Keratinocyte (primary cell): ENCODE results near the gene PRSS35. TPM values are rescaled to one million over a fixed set of nuclear protein-coding genes. Genes with fewer than 3 reads are reported as not detected.

ENCODE experiments used
- DNase-seq: peaks from one replicate; pipeline ENCODE4 v3.0.0-alpha.2; 2011; ENCODE audit warnings: low read depth, missing footprints, low spot score
- FAIRE-seq: peaks from 2 replicates; lab custom pipeline; 2011; peaks lifted over from hg19 to GRCh38; lab: Jason Lieb, UNC
- H2AFZ ChIP-seq: 2 replicates; pipeline ENCODE4 v1.6.0; 2012; ENCODE audit warnings: low read length, control low read depth, inconsistent platforms; ENCODE audit not compliant: control insufficient read depth
- H3K27ac ChIP-seq: 2 replicates; pipeline ENCODE4 v1.5.1; 2011; ENCODE audit warnings: low read length; ENCODE audit not compliant: control insufficient read depth, insufficient read depth
- H3K27me3 ChIP-seq: 3 replicates; pipeline ENCODE4 v1.6.0; 2011; ENCODE audit warnings: low read length; ENCODE audit not compliant: control insufficient read depth, insufficient read depth; ENCODE audit errors: extremely low read depth
- H3K36me3 ChIP-seq, 2 experiments: 2 replicates in 1 of 2; 3 replicates in 1 of 2; pipeline ENCODE4 v1.5.1; 2011; ENCODE audit warnings: low read length in 2 of 2, mild to moderate bottlenecking in 1 of 2; ENCODE audit not compliant: control insufficient read depth in 2 of 2, insufficient read depth in 2 of 2; ENCODE audit errors: extremely low read depth in 1 of 2
- H3K4me1 ChIP-seq: 3 replicates; pipeline ENCODE4 v1.5.1; 2011; ENCODE audit warnings: low read length; ENCODE audit not compliant: control insufficient read depth, insufficient read depth; ENCODE audit errors: extremely low read depth
- H3K4me2 ChIP-seq: 3 replicates; pipeline ENCODE4 v1.6.0; 2011; ENCODE audit warnings: low read depth, low read length; ENCODE audit not compliant: control insufficient read depth, insufficient read depth; ENCODE audit errors: extremely low read depth
- H3K4me3 ChIP-seq, 3 experiments: fragments of 200-600 bp in 1 of 3; sonication (generic) in 1 of 3; 2 replicates in 2 of 3; 3 replicates in 1 of 3; pipeline ENCODE4 v1.5.1; 2011 to 2016; ENCODE audit warnings: low read length in 3 of 3, mild to moderate bottlenecking in 3 of 3, control low read depth in 2 of 3, inconsistent platforms in 1 of 3, low read depth in 1 of 3, mixed read lengths in 1 of 3, mixed run types in 1 of 3, moderate library complexity in 1 of 3; ENCODE audit not compliant: control insufficient read depth in 2 of 3, insufficient read depth in 2 of 3; ENCODE audit errors: extremely low read depth in 1 of 3
- H3K79me2 ChIP-seq: 2 replicates; pipeline ENCODE4 v1.6.0; 2012; ENCODE audit warnings: low read length; ENCODE audit not compliant: control insufficient read depth, insufficient read depth
- H3K9ac ChIP-seq: 3 replicates; pipeline ENCODE4 v1.6.0; 2011; ENCODE audit warnings: low read length; ENCODE audit not compliant: control insufficient read depth, insufficient read depth; ENCODE audit errors: extremely low read depth
- H3K9me1 ChIP-seq: 3 replicates; pipeline ENCODE4 v1.6.0; 2011; ENCODE audit warnings: low read length; ENCODE audit not compliant: control insufficient read depth, insufficient read depth; ENCODE audit errors: extremely low read depth
- H3K9me3 ChIP-seq: 2 replicates; pipeline ENCODE4 v1.5.1; 2012; ENCODE audit warnings: low read depth, low read length; ENCODE audit not compliant: control insufficient read depth
- H4K20me1 ChIP-seq: 3 replicates; pipeline ENCODE4 v1.6.0; 2011; ENCODE audit warnings: low read length; ENCODE audit not compliant: control insufficient read depth, insufficient read depth; ENCODE audit errors: extremely low read depth
- EZH2 ChIP-seq: IDR thresholded peaks from one replicate; pipeline ENCODE4 v1.6.1; 2012; ENCODE audit warnings: inconsistent platforms, mild to moderate bottlenecking, low read length, moderate library complexity
- dilution Hi-C: fragments of 300-500 bp; cut with MboI; formaldehyde crosslinking; loops from one replicate; pipeline ENCODE4 v1.7.0; 2020; ENCODE audit warnings: low sequenced_read_pairs; ENCODE audit not compliant: extremely low pct_ligation_motif_present
- polyA plus RNA-seq, 5 experiments: library from polyadenylated mRNA; depleted of rRNA in 3 of 5; stranded (reverse) in 3 of 5; stranded (forward) in 1 of 5; unstranded in 1 of 5; fragments of >200 nt; gene quantifications; 1 replicate in 1 of 5; 2 replicates in 3 of 5; 3 replicates in 1 of 5; pipeline versions ENCODE4 v1.2.1 to v1.2.3, GENCODE V29; 2011 to 2012; ENCODE audit warnings: missing spikeins in 2 of 5, low read depth in 1 of 5, low replicate concordance in 1 of 5
- TF ChIP-seq, protein P1 (sequence below), 3 experiments: IDR thresholded peaks in 1 of 3; conservative IDR thresholded peaks in 1 of 3; optimal IDR thresholded peaks in 1 of 3; 2 replicates in 2 of 3; 3 replicates in 1 of 3; pipeline versions ENCODE3 to v1.5.1; 2011; ENCODE audit warnings: low read length in 3 of 3, mild to moderate bottlenecking in 3 of 3, moderate library complexity in 2 of 3, control low read depth in 1 of 3, inconsistent platforms in 1 of 3; ENCODE audit not compliant: insufficient read depth in 2 of 3; ENCODE audit errors: extremely low read depth in 1 of 3

Gene PRSS35
- polyA plus RNA-seq, 1 donor (not counting 4 experiments of a cell fraction or from before 2014, with no cell fraction given), result 0.04 TPM

DNA sequence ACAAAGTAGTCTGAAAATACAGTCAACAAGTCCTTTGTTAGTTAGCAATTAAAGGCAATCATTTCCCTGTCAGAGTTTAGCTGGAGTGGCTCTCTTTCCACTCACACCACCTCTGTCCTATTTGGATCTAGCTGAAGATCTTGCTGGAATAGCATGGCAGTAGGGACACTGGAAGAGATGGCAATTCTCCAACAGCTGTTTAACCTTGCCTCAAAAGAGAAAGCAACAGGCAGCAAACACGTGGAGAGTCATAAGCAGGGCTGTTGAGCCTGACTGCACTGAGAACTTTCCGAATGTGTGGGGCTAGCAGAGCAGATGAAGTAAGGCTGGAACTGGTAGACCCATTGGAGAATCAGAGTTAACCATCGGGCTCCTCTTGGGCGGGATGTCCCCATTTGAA lies 38.0 kb upstream of the PRSS35 start:
- H3K9me3 ChIP-seq, result no peaks in the 10 kb centered on the region
- no peak overlapping the region for H2AFZ ChIP-seq
- no peaks in the 10 kb centered on the region for H4K20me1 ChIP-seq
- FAIRE-seq, result no peak
- H3K27me3 ChIP-seq, result no peaks in the 10 kb centered on the region
- no peaks in the 10 kb centered on the region for H3K36me3 ChIP-seq
- no peak for TF ChIP-seq EZH2
- TF ChIP-seq, protein P1, sequence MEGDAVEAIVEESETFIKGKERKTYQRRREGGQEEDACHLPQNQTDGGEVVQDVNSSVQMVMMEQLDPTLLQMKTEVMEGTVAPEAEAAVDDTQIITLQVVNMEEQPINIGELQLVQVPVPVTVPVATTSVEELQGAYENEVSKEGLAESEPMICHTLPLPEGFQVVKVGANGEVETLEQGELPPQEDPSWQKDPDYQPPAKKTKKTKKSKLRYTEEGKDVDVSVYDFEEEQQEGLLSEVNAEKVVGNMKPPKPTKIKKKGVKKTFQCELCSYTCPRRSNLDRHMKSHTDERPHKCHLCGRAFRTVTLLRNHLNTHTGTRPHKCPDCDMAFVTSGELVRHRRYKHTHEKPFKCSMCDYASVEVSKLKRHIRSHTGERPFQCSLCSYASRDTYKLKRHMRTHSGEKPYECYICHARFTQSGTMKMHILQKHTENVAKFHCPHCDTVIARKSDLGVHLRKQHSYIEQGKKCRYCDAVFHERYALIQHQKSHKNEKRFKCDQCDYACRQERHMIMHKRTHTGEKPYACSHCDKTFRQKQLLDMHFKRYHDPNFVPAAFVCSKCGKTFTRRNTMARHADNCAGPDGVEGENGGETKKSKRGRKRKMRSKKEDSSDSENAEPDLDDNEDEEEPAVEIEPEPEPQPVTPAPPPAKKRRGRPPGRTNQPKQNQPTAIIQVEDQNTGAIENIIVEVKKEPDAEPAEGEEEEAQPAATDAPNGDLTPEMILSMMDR (optimal IDR thresholded peaks at IDR 0.05 in 1 of 3, IDR thresholded peaks at IDR 0.05 in 1 of 3, conservative IDR thresholded peaks at IDR 0.05 in 1 of 3; ENCODE audit: extremely low read depth in 1 of 3, insufficient read depth in 2 of 3, low read length in 3 of 3), result no peak
- no peak overlapping the region for H3K9ac ChIP-seq
- H3K79me2 ChIP-seq, result no peaks in the 10 kb centered on the region
- H3K9me1 ChIP-seq, result no peaks in the 10 kb centered on the region
- no peak overlapping the region for H3K4me3 ChIP-seq
- no peak for DNase-seq
- no peaks in the 10 kb centered on the region for H3K4me1 ChIP-seq
- H3K4me2 ChIP-seq, result no peak overlapping the region
- H3K27ac ChIP-seq, result no peak overlapping the region
- dilution Hi-C loops, result no loop called here

DNA sequence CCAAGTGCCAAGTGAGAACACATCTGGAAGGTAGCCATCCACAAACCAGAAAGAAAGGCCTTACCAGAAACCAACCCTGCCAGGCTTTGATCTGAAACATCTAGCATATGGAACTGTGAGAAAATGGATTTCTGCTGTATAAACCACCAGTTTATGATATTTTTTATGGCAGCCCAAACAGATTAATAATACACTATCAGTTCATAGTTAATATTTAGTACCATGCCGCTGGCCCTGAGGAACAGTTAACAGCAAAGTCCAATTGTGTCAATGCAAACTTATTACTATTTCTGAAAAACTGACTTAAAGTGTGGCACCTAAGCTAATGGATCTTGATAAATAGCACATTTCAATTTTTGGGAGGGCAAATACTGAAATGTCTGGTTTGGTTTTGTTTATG lies 35.4 kb upstream of the PRSS35 start:
- Histone ChIP-seq H3K9me3 (no peaks in the 10 kb centered on the region), H3K4me2 (no peak overlapping the region), H4K20me1 (no peaks in the 10 kb centered on the region), H3K4me3 (no peak overlapping the region), H3K79me2 (no peaks in the 10 kb centered on the region), H3K9me1 (no peaks in the 10 kb centered on the region), H2AFZ (no peak overlapping the region), H3K9ac (no peak overlapping the region), H3K4me1 (peaks cover 6% of the 10 kb centered on the region), H3K36me3 (no peaks in the 10 kb centered on the region), H3K27ac (no peak overlapping the region), H3K27me3 (no peaks in the 10 kb centered on the region)
- FAIRE-seq (no peak), DNase-seq (no peak)
- dilution Hi-C loops, result no loop called here
- no peak for TF ChIP-seq EZH2
- TF ChIP-seq, protein P1 (optimal IDR thresholded peaks at IDR 0.05 in 1 of 3, IDR thresholded peaks at IDR 0.05 in 1 of 3, conservative IDR thresholded peaks at IDR 0.05 in 1 of 3; ENCODE audit: extremely low read depth in 1 of 3, insufficient read depth in 2 of 3, low read length in 3 of 3), result no peak
